OCI-LY7 (cell line): Measurements from ENCODE around the gene NCKAP5. TPM values are rescaled to one million over a fixed set of nuclear protein-coding genes. Genes with fewer than 3 reads are reported as not detected.
A peak's percentile ranks its signal among the peaks of the same experiment; 100 is the strongest.

Source experiments
- BruUV-seq: library from RNA; stranded (reverse); fragments of 400-500 nt; replicated peaks from 2 replicates; lab custom pipeline; 2021; lab: Mats Ljungman, UMichigan
- CTCF ChIA-PET: fragments of 300-600 bp; sonication (Branson Sonifier 250); formaldehyde crosslinking; loops from one replicate; lab custom pipeline; 2022; ENCODE audit warnings: antibody characterized with exemption; ENCODE audit not compliant: unreplicated experiment; lab: Charles Lee
- POLR2A ChIA-PET: fragments of 300-600 bp; sonication (Branson Sonifier 250); formaldehyde crosslinking; loops from one replicate; lab custom pipeline; 2022; ENCODE audit warnings: antibody characterized with exemption; lab: Charles Lee
- DNase-seq: peaks from one replicate; pipeline ENCODE4 v3.0.0-alpha.2; 2015; ENCODE audit warnings: low spot score
- H2AFZ ChIP-seq: fragments of 200-600 bp; sonication (generic), shearing (Covaris generic); 2 replicates; pipeline ENCODE4 v1.6.1; 2014; ENCODE audit warnings: mild to moderate bottlenecking, antibody characterized with exemption, low read length, moderate library complexity
- H3K27ac ChIP-seq: fragments of 200-600 bp; sonication (generic); 2 replicates; pipeline ENCODE4 v1.5.1; 2014; ENCODE audit warnings: mixed run types, low read depth, mild to moderate bottlenecking, moderate library complexity, low read length, inconsistent platforms; ENCODE audit not compliant: poor library complexity, severe bottlenecking
- H3K36me3 ChIP-seq: fragments of 200-600 bp; sonication (generic); 2 replicates; pipeline ENCODE4 v1.6.1; 2014; ENCODE audit warnings: mild to moderate bottlenecking, antibody characterized with exemption, low read length, moderate library complexity, mixed read lengths; ENCODE audit not compliant: insufficient read depth
- H3K4me1 ChIP-seq: fragments of 200-600 bp; sonication (generic); 2 replicates; pipeline ENCODE4 v1.5.1; 2014; ENCODE audit warnings: mild to moderate bottlenecking, low read length; ENCODE audit not compliant: insufficient read depth, poor library complexity, severe bottlenecking
- H3K4me2 ChIP-seq: fragments of 200-600 bp; sonication (generic); 2 replicates; pipeline ENCODE4 v1.6.1; 2014; ENCODE audit warnings: mild to moderate bottlenecking, low read length
- H3K4me3 ChIP-seq: fragments of 200-600 bp; sonication (generic); 2 replicates; pipeline ENCODE4 v1.5.1; 2014; ENCODE audit warnings: mild to moderate bottlenecking, low read depth, low read length; ENCODE audit not compliant: poor library complexity, severe bottlenecking
- H3K79me2 ChIP-seq: fragments of 200-600 bp; sonication (generic); 2 replicates; pipeline ENCODE4 v1.6.1; 2016; ENCODE audit warnings: low read depth, mild to moderate bottlenecking, low read length, moderate library complexity, mixed read lengths; ENCODE audit not compliant: insufficient read depth
- H3K9me2 ChIP-seq: fragments of 200-600 bp; sonication (generic); 2 replicates; pipeline ENCODE4 v1.6.1; 2016; ENCODE audit warnings: mild to moderate bottlenecking, low read length, mixed read lengths; ENCODE audit not compliant: insufficient read depth
- H3K9me3 ChIP-seq: fragments of 200-600 bp; sonication (generic); 2 replicates; pipeline ENCODE4 v1.6.1; 2014; ENCODE audit warnings: mild to moderate bottlenecking, mixed run types, low read length, mixed read lengths
- H4K20me1 ChIP-seq: fragments of 200-600 bp; sonication (generic); 2 replicates; pipeline ENCODE4 v1.6.1; 2014; ENCODE audit warnings: mild to moderate bottlenecking, antibody characterized with exemption, low read length, moderate library complexity, mixed read lengths; ENCODE audit not compliant: insufficient read depth
- CTCF ChIP-seq: fragments of 200-600 bp; sonication (generic); conservative IDR thresholded peaks from 2 replicates; pipeline ENCODE4 v1.5.1; 2014; ENCODE audit warnings: mild to moderate bottlenecking, antibody characterized with exemption, low read length, moderate library complexity, mixed read lengths
- EZH2phosphoT487 ChIP-seq: fragments of 200-600 bp; sonication (generic); IDR thresholded peaks from 2 replicates; pipeline ENCODE4 v1.6.1; 2018; ENCODE audit warnings: low read depth, borderline replicate concordance, mild to moderate bottlenecking, mixed run types, antibody characterized with exemption, low read length, moderate library complexity, mixed read lengths
- intact Hi-C: fragments of 100-400 bp; cut with micrococcal nuclease; formaldehyde crosslinking; loops from one replicate; pipeline ENCODE4 v1.10.0; 2022; ENCODE audit not compliant: unreplicated experiment
- total RNA-seq, 2 experiments: library from RNA; depleted of rRNA in 1 of 2; stranded (reverse); fragments of >200 nt in 1 of 2; shearing (Covaris generic) in 1 of 2; gene quantifications; 2 replicates each; pipeline ENCODE4 v1.2.3, GENCODE V29; 2014 to 2022

Gene NCKAP5
- total RNA-seq, 2 experiments from 2014 or later: not detected

- Histone ChIP-seq H3K4me3 (no peak overlapping the region), H4K20me1 (no peaks in the 10 kb centered on the region), H3K79me2 (no peaks in the 10 kb centered on the region), H3K4me1 (no peaks in the 10 kb centered on the region), H2AFZ (no peak overlapping the region), H3K9me2 (no peaks in the 10 kb centered on the region), H3K9me3 (no peaks in the 10 kb centered on the region), H3K27ac (no peak overlapping the region), H3K36me3 (no peaks in the 10 kb centered on the region), H3K4me2 (no peak overlapping the region)
- ChIA-PET POLR2A (no interaction called here), CTCF (no interaction called here)
- intact Hi-C loops: no loop called here
- DNase-seq: no peak
- BruUV-seq: no TSS peak
- TF ChIP-seq EZH2phosphoT487 (no peak), CTCF (no peak)
Observed at GRCh38 chr2:133072837-133073694, 495.2 kb downstream of the NCKAP5 start.

- no peaks in the 10 kb centered on the region for H3K9me3 ChIP-seq
- no peaks in the 10 kb centered on the region for H3K36me3 ChIP-seq
- H4K20me1 ChIP-seq: no peaks in the 10 kb centered on the region
- DNase-seq: peak; percentile 9
- H3K79me2 ChIP-seq: no peaks in the 10 kb centered on the region
- no peak overlapping the region for H3K4me3 ChIP-seq
- H3K9me2 ChIP-seq: no peaks in the 10 kb centered on the region
- intact Hi-C loops: no loop called here
- H3K4me2 ChIP-seq: no peak overlapping the region
- no peak for TF ChIP-seq EZH2phosphoT487
- ChIA-PET CTCF (no interaction called here), POLR2A (interaction anchor here (1.5 kb wide), 1 partner anchor 17 kb away, joined by 3 read pairs; no protein-coding TSS in a partner anchor)
- no TSS peak for BruUV-seq
- H3K4me1 ChIP-seq: no peaks in the 10 kb centered on the region
- H3K27ac ChIP-seq: no peak overlapping the region
- H2AFZ ChIP-seq: no peak overlapping the region
Observed at GRCh38 chr2:133063775-133064174, 504.5 kb downstream of the NCKAP5 start.

GRCh38 chr2:133062931-133063665 lies 505.2 kb downstream of the NCKAP5 start:
- H3K79me2 ChIP-seq: no peaks in the 10 kb centered on the region
- CTCF ChIA-PET: no interaction called here
- no peaks in the 10 kb centered on the region for H3K9me3 ChIP-seq
- POLR2A ChIA-PET: interaction anchor here (1.5 kb wide), 1 partner anchor 18 kb away, joined by 3 read pairs; no protein-coding TSS in a partner anchor
- no peaks in the 10 kb centered on the region for H4K20me1 ChIP-seq
- H3K4me2 ChIP-seq: no peak overlapping the region
- H3K4me3 ChIP-seq: no peak overlapping the region
- no peaks in the 10 kb centered on the region for H3K36me3 ChIP-seq
- no peak overlapping the region for H2AFZ ChIP-seq
- H3K4me1 ChIP-seq: no peaks in the 10 kb centered on the region
- H3K9me2 ChIP-seq: no peaks in the 10 kb centered on the region
- no TSS peak for BruUV-seq
- TF ChIP-seq CTCF (no peak), EZH2phosphoT487 (no peak)
- intact Hi-C loops: no loop called here
- no peak for DNase-seq
- no peak overlapping the region for H3K27ac ChIP-seq
